ENCODE results near the gene EID1.

DNA sequence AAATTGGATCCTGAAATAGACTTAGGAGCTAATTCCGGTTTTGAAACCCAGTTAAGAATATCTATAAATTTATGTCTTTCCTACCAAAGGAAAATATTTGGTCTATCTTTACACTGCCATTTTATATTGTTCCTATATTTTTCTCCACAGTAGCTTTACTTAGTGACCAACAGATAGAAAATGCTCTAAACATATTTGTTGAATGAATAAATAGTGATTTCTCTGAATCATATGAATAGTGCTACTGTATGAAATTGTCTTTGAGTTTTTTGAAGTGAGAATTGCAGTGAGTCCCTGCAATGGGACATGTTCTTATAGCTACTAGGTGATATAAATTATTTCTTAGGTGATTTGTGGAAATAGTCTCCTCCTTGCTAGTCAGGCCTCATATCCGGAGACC lies 18.5 kb upstream of the EID1 start:
- TF ChIP-seq CTCF (IDR thresholded peaks at IDR 0.05; ENCODE audit: insufficient read depth, low read length) (no peak), GABPA (IDR thresholded peaks at IDR 0.05; ENCODE audit: low read depth) (no peak)
- TF ChIP-seq, protein P1, sequence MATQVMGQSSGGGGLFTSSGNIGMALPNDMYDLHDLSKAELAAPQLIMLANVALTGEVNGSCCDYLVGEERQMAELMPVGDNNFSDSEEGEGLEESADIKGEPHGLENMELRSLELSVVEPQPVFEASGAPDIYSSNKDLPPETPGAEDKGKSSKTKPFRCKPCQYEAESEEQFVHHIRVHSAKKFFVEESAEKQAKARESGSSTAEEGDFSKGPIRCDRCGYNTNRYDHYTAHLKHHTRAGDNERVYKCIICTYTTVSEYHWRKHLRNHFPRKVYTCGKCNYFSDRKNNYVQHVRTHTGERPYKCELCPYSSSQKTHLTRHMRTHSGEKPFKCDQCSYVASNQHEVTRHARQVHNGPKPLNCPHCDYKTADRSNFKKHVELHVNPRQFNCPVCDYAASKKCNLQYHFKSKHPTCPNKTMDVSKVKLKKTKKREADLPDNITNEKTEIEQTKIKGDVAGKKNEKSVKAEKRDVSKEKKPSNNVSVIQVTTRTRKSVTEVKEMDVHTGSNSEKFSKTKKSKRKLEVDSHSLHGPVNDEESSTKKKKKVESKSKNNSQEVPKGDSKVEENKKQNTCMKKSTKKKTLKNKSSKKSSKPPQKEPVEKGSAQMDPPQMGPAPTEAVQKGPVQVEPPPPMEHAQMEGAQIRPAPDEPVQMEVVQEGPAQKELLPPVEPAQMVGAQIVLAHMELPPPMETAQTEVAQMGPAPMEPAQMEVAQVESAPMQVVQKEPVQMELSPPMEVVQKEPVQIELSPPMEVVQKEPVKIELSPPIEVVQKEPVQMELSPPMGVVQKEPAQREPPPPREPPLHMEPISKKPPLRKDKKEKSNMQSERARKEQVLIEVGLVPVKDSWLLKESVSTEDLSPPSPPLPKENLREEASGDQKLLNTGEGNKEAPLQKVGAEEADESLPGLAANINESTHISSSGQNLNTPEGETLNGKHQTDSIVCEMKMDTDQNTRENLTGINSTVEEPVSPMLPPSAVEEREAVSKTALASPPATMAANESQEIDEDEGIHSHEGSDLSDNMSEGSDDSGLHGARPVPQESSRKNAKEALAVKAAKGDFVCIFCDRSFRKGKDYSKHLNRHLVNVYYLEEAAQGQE (IDR thresholded peaks at IDR 0.05; ENCODE audit: insufficient replicate concordance, low read depth): no peak

Measured in HL-60 (cell line).